GM12878 (cell line): ENCODE measurements around the gene ARHGAP45. TPM values are rescaled to one million over a fixed set of nuclear protein-coding genes. Genes with fewer than 3 reads are reported as not detected.

Source experiments
- ATAC-seq: fragments of 200-7000 bp; cut with Tn5 transposase; 3 replicates; pipeline ENCODE4 v1.9.1; 2020; ENCODE audit warnings: mild to moderate bottlenecking, moderate library complexity
- BruUV-seq: library from RNA; stranded (reverse); fragments of 400-500 nt; replicated peaks from 2 replicates; lab custom pipeline; 2021; lab: Mats Ljungman, UMichigan
- CTCF ChIA-PET: fragments of 300-600 bp; sonication (Branson Sonifier 250); formaldehyde crosslinking; extraction: SDS; loops from one replicate; lab custom pipeline; 2021; ENCODE audit warnings: inconsistent platforms; lab: Yijun Ruan, JAX
- POLR2A ChIA-PET: fragments of 350-600 bp; formaldehyde crosslinking; extraction: SDS; loops from one replicate; lab custom pipeline; 2021; ENCODE audit warnings: inconsistent platforms; lab: Charles Lee
- RAD21 ChIA-PET: fragments of 300-600 bp; sonication (Branson Sonifier 250); formaldehyde crosslinking; loops from one replicate; lab custom pipeline; 2023; ENCODE audit warnings: antibody characterized with exemption; ENCODE audit not compliant: unreplicated experiment; lab: Charles Lee
- SMC1A ChIA-PET: fragments of 300-600 bp; sonication (Branson Sonifier 250); formaldehyde crosslinking; loops from one replicate; lab custom pipeline; 2023; ENCODE audit not compliant: unreplicated experiment, uncharacterized antibody; lab: Charles Lee
- DNase-seq: peaks from one replicate; pipeline ENCODE4 v3.0.0-alpha.2; 2011; ENCODE audit warnings: low read depth, low spot score
- FAIRE-seq: peaks from 3 replicates; lab custom pipeline; 2011; peaks lifted over from hg19 to GRCh38; lab: Jason Lieb, UNC
- H2AFZ ChIP-seq: 2 replicates; pipeline ENCODE4 v1.6.0; 2011; ENCODE audit warnings: low read depth, low read length, control low read depth; ENCODE audit not compliant: control insufficient read depth
- H3K27ac ChIP-seq: 2 replicates; pipeline ENCODE4 v1.5.1; 2011; ENCODE audit warnings: control low read depth; ENCODE audit not compliant: control insufficient read depth, insufficient read depth
- H3K27me3 ChIP-seq, 2 experiments: replicated peaks in 1 of 2; 2 replicates each; pipeline versions ENCODE4 v1.6.0 to v1.6.1; 2011; ENCODE audit warnings: low read length in 1 of 2; ENCODE audit not compliant: control insufficient read depth in 2 of 2, insufficient read depth in 2 of 2
- H3K36me3 ChIP-seq, 2 experiments: 2 replicates each; pipeline ENCODE4 v1.5.1; 2011; ENCODE audit warnings: low read length in 1 of 2; ENCODE audit not compliant: control insufficient read depth in 2 of 2, insufficient read depth in 2 of 2
- H3K4me1 ChIP-seq: 2 replicates; pipeline ENCODE4 v1.6.1; 2011; ENCODE audit warnings: mild to moderate bottlenecking, low read length, moderate library complexity, mixed read lengths; ENCODE audit not compliant: control insufficient read depth, insufficient read depth
- H3K4me2 ChIP-seq: 2 replicates; pipeline ENCODE4 v1.6.0; 2011; ENCODE audit warnings: control low read depth; ENCODE audit not compliant: control insufficient read depth, insufficient read depth
- H3K4me3 ChIP-seq: fragments of 200-600 bp; sonication (generic); 2 replicates; pipeline ENCODE4 v1.5.1; 2016
- H3K79me2 ChIP-seq: 2 replicates; pipeline ENCODE4 v1.6.0; 2011; ENCODE audit warnings: low read length; ENCODE audit not compliant: control insufficient read depth, insufficient read depth
- H3K9ac ChIP-seq: 2 replicates; pipeline ENCODE4 v1.8.0; 2011; ENCODE audit warnings: low read length, control low read depth, mixed read lengths; ENCODE audit not compliant: control insufficient read depth, insufficient read depth
- H3K9me3 ChIP-seq: replicated peaks from 3 replicates; pipeline ENCODE4 v1.5.1; 2011; ENCODE audit warnings: mild to moderate bottlenecking, low read length; ENCODE audit not compliant: control insufficient read depth, insufficient read depth
- H4K20me1 ChIP-seq: 2 replicates; pipeline ENCODE4 v1.6.0; 2011; ENCODE audit not compliant: control insufficient read depth, insufficient read depth
- ATF7 ChIP-seq: fragments of 450-650 bp; IDR thresholded peaks from 2 replicates; pipeline ENCODE4 v1.6.1; 2016; ENCODE audit warnings: low read depth, mild to moderate bottlenecking
- BHLHE40 ChIP-seq, 2 experiments: fragments of 450-650 bp in 1 of 2; IDR thresholded peaks; 2 replicates each; pipeline ENCODE4 v1.6.1; 2011 to 2017; ENCODE audit warnings: low read depth in 2 of 2, borderline replicate concordance in 1 of 2, improper control_type of control experiment in 1 of 2, low read length in 1 of 2, mild to moderate bottlenecking in 1 of 2
- CBFB ChIP-seq: IDR thresholded peaks from 2 replicates; pipeline ENCODE4 v1.6.1; 2016; ENCODE audit warnings: antibody characterized with exemption, low read depth
- DPF2 ChIP-seq: fragments of 450-650 bp; IDR thresholded peaks from 2 replicates; pipeline ENCODE4 v1.6.1; 2017; ENCODE audit warnings: mild to moderate bottlenecking
- FOXK2 ChIP-seq: fragments of 450-650 bp; IDR thresholded peaks from 2 replicates; pipeline ENCODE4 v1.6.1; 2017; ENCODE audit warnings: mild to moderate bottlenecking, moderate library complexity
- HCFC1 ChIP-seq: fragments of 150-350 bp; IDR thresholded peaks from 2 replicates; pipeline ENCODE4 v1.6.1; 2014; ENCODE audit warnings: low read length
- NFYB ChIP-seq: IDR thresholded peaks from 2 replicates; pipeline ENCODE4 v1.6.1; 2011; ENCODE audit warnings: low read depth, mild to moderate bottlenecking, low read length, improper control_type of control experiment, moderate library complexity; ENCODE audit not compliant: insufficient read depth
- PML ChIP-seq: IDR thresholded peaks from 2 replicates; pipeline ENCODE4 v1.6.1; 2012; ENCODE audit warnings: low read length, inconsistent platforms
- POU2F2 ChIP-seq: IDR thresholded peaks from 3 replicates; pipeline ENCODE4 v1.6.1; 2011; ENCODE audit warnings: low read depth, mild to moderate bottlenecking, low read length, borderline replicate concordance
- RB1 ChIP-seq: fragments of 450-650 bp; formaldehyde crosslinking; IDR thresholded peaks from 2 replicates; pipeline ENCODE4 v1.6.1; 2017; ENCODE audit warnings: mild to moderate bottlenecking, borderline replicate concordance
- REST ChIP-seq: IDR thresholded peaks from 2 replicates; pipeline ENCODE4 v1.6.1; 2012; ENCODE audit warnings: mild to moderate bottlenecking, low read depth, low read length
- SMAD1 ChIP-seq: fragments of 450-650 bp; IDR thresholded peaks from 2 replicates; pipeline ENCODE4 v1.6.1; 2018; ENCODE audit warnings: mild to moderate bottlenecking, low read depth; ENCODE audit not compliant: partially characterized antibody
- USF2 ChIP-seq: IDR thresholded peaks from 2 replicates; pipeline ENCODE4 v1.6.1; 2011; ENCODE audit warnings: low read depth, low read length, improper control_type of control experiment, borderline replicate concordance
- ZBED1 ChIP-seq: IDR thresholded peaks from 2 replicates; pipeline ENCODE4 v1.6.1; 2016; ENCODE audit warnings: borderline replicate concordance
- ZNF207 ChIP-seq: fragments of 450-650 bp; IDR thresholded peaks from 2 replicates; pipeline ENCODE4 v1.6.1; 2014; ENCODE audit warnings: antibody characterized with exemption, mild to moderate bottlenecking, borderline replicate concordance
- ZNF24 ChIP-seq: fragments of 450-650 bp; IDR thresholded peaks from 2 replicates; pipeline ENCODE4 v1.6.1; 2017; ENCODE audit warnings: antibody characterized with exemption, mild to moderate bottlenecking
- WGBS: methylation state at CpG from one replicate; pipeline ENCODE4 v1.1.6; 2016; ENCODE audit warnings: low lambda C conversion rate; ENCODE audit not compliant: insufficient replicate concordance, insufficient coverage; ENCODE audit errors: missing lambda C conversion rate; 5-methylcytosine and 5-hydroxymethylcytosine counted together
- in situ Hi-C: fragments of 300-500 bp; cut with MboI; formaldehyde crosslinking; loops from 9 replicates; pipeline ENCODE4 v1.14.3; 2018; ENCODE audit warnings: mixed read lengths
- intact Hi-C: fragments of 100-400 bp; cut with micrococcal nuclease; formaldehyde crosslinking; loops from one replicate; pipeline ENCODE4 v1.14.2; 2022; ENCODE audit not compliant: unreplicated experiment
- polyA plus RNA-seq, 11 experiments: library from polyadenylated mRNA; depleted of rRNA in 4 of 11; unstranded in 6 of 11; stranded (reverse) in 5 of 11; fragments of >200 nt; fragmentation: Nextera tagmentation in 4 of 11; fragmentation: Illumina TruSeq in 1 of 11; extraction: Ambion mirVana in 4 of 11; extraction: Trizol in 1 of 11; gene quantifications; 1 replicate in 1 of 11; 2 replicates in 10 of 11; pipeline versions ENCODE4 v1.2.1 to v1.2.3, GENCODE V29; 2011 to 2016; ENCODE audit warnings: inconsistent platforms in 2 of 11, missing spikeins in 2 of 11, low read depth in 1 of 11
- total RNA-seq, 4 experiments: library from RNA; depleted of rRNA in 3 of 4; stranded (reverse); fragments of >200 nt in 3 of 4; fragmentation: Illumina TruSeq in 1 of 4; extraction: Trizol in 1 of 4; gene quantifications; 2 replicates each; pipeline versions ENCODE4 v1.2.1 to v1.2.3, GENCODE V29; 2013 to 2021

Gene ARHGAP45
- total and polyA plus RNA-seq, 10 of the 15 experiments (the other 5 are each of a cell fraction or from before 2014, with no cell fraction given) = 1.4 to 151 (median 59.9) TPM

GRCh38 chr19:1055028-1055425 is 11.9 kb upstream of the ARHGAP45 start:
- ATAC-seq = no peak
- intact Hi-C loops = loop anchor here (5.0 kb wide), 1 partner anchor 137 kb away; no protein-coding TSS in a partner anchor
- H3K79me2 ChIP-seq = no peaks in the 10 kb centered on the region
- no peaks in the 10 kb centered on the region for H4K20me1 ChIP-seq
- ChIA-PET RAD21 (no interaction called here), SMC1A (no interaction called here), POLR2A (interaction anchor here (0.6 to 0.7 kb wide), 3 partner anchors 10 to 147 kb away, joined by 3 to 5 read pairs (median 4); no protein-coding TSS in a partner anchor), CTCF (interaction anchor here (1.1 kb wide), 1 partner anchor 148 kb away, joined by 4 read pairs; no protein-coding TSS in a partner anchor)
- H3K27ac ChIP-seq = no peak overlapping the region
- H3K4me2 ChIP-seq = no peak overlapping the region
- no peak overlapping the region for H3K4me3 ChIP-seq
- WGBS = 87% methylated on average over 14 of the region's 14 CpGs
- no TSS peak for BruUV-seq
- H3K36me3 ChIP-seq = no peaks in the 10 kb centered on the region; a peak in 1 of 4 replicates
- H2AFZ ChIP-seq = no peak overlapping the region
- H3K9me3 ChIP-seq = no peaks in the 10 kb centered on the region
- no peaks in the 10 kb centered on the region for H3K4me1 ChIP-seq
- no peak for FAIRE-seq
- H3K27me3 ChIP-seq = no peaks in the 10 kb centered on the region
- DNase-seq = no peak
- TF ChIP-seq NFYB (no peak), BHLHE40 (IDR thresholded peaks at IDR 0.05; ENCODE audit: borderline replicate concordance in 1 of 2, low read depth in 2 of 2, low read length in 1 of 2) (no peak), ATF7 (no peak), DPF2 (no peak), PML (no peak), FOXK2 (no peak), RB1 (no peak), ZNF207 (no peak), ZNF24 (no peak), HCFC1 (no peak), SMAD1 (no peak), CBFB (no peak), REST (no peak), POU2F2 (no peak), ZBED1 (no peak), USF2 (no peak)
- in situ Hi-C loops = no loop called here
- no peak overlapping the region for H3K9ac ChIP-seq
